AG04450 (cell line): ENCODE data around the gene DLEU7. TPM values are rescaled to one million over a fixed set of nuclear protein-coding genes. Genes with fewer than 3 reads are reported as not detected.

Experiments
- CTCF ChIA-PET: fragments of 300-600, 350-600 bp; formaldehyde crosslinking; extraction: SDS; loops from one replicate; lab custom pipeline; 2022; ENCODE audit warnings: antibody characterized with exemption, inconsistent platforms; lab: Charles Lee
- POLR2A ChIA-PET: fragments of 350-600 bp; formaldehyde crosslinking; extraction: SDS; loops from one replicate; lab custom pipeline; 2021; ENCODE audit warnings: antibody characterized with exemption, inconsistent platforms; lab: Yijun Ruan, JAX
- DNase-seq: peaks from one replicate; pipeline ENCODE4 v3.0.0-alpha.2; 2011; ENCODE audit warnings: low read depth, low spot score
- H3K27ac ChIP-seq: one replicate; pipeline ENCODE4 v1.5.1; 2012; ENCODE audit warnings: low read depth, low read length, control low read depth
- H3K27me3 ChIP-seq: one replicate; pipeline ENCODE4 v1.6.0; 2012; ENCODE audit warnings: low read length; ENCODE audit not compliant: control insufficient read depth, insufficient read depth
- H3K4me3 ChIP-seq: 2 replicates; pipeline ENCODE4 v1.5.1; 2011; ENCODE audit warnings: mild to moderate bottlenecking, low read depth, low read length, control low read depth
- H3K9me3 ChIP-seq: 2 replicates; pipeline ENCODE4 v1.5.1; 2012; ENCODE audit warnings: low read length; ENCODE audit not compliant: control insufficient read depth, insufficient read depth
- CTCF ChIP-seq: IDR thresholded peaks from 2 replicates; pipeline ENCODE4 v1.5.1; 2011; ENCODE audit warnings: low read depth, low read length, control low read depth, inconsistent platforms
- polyA minus RNA-seq: library from RNA; depleted of rRNA, polyadenylated mRNA; stranded (reverse); fragments of >200 nt; gene quantifications from 2 replicates; pipeline ENCODE4 v1.2.3, GENCODE V29; 2011; rRNA and poly(A)+ RNA removed
- polyA plus RNA-seq: library from polyadenylated mRNA; depleted of rRNA; stranded (reverse); fragments of >200 nt; gene quantifications from 2 replicates; pipeline ENCODE4 v1.2.3, GENCODE V29; 2011; rRNA removed

DLEU7 gene
- polyA plus RNA-seq (not detected in 2 replicates), polyA minus RNA-seq (not detected in 2 replicates)

- Histone ChIP-seq H3K27ac (no peak within 1 kb of the TSS), H3K27me3 (peaks cover 25% of the 10 kb centered on the region), H3K9me3 (no peaks in the 10 kb centered on the region; the same call in 1 of the 2 replicates), H3K4me3 (no peak within 1 kb of the TSS)
- no peak for DNase-seq
- ChIA-PET POLR2A (no interaction called here), CTCF (no interaction called here)
- TF ChIP-seq CTCF = no peak
These were observed at the start of gene DLEU7 for GRCh38 chr13:50843257-50844083. Gene DLEU7, minus strand, starts transcription at chr13:50843692. Its CDS starts 46 bp downstream, at chr13:50843646.

GRCh38 chr13:50892210-50892944 is 48.9 kb upstream of the DLEU7 start:
- H3K9me3 ChIP-seq = no peaks in the 10 kb centered on the region
- POLR2A ChIA-PET = no interaction called here
- CTCF ChIA-PET = interaction anchor here (0.9 kb wide), 1 partner anchor 177 kb away, joined by 4 read pairs; no protein-coding TSS in a partner anchor
- H3K27ac ChIP-seq = no peak overlapping the region
- H3K4me3 ChIP-seq = no peak overlapping the region
- DNase-seq = no peak
- TF ChIP-seq CTCF = no peak
- no peaks in the 10 kb centered on the region for H3K27me3 ChIP-seq

GRCh38 chr13:50891206-50891605 is 47.7 kb upstream of the DLEU7 start:
- TF ChIP-seq CTCF = no peak
- CTCF ChIA-PET = interaction anchor here (0.9 kb wide), 1 partner anchor 178 kb away, joined by 4 read pairs; no protein-coding TSS in a partner anchor
- no peak overlapping the region for H3K4me3 ChIP-seq
- no peaks in the 10 kb centered on the region for H3K9me3 ChIP-seq
- no peaks in the 10 kb centered on the region for H3K27me3 ChIP-seq
- POLR2A ChIA-PET = no interaction called here
- DNase-seq = no peak
- H3K27ac ChIP-seq = no peak overlapping the region

- Histone ChIP-seq H3K27me3 (no peaks in the 10 kb centered on the region), H3K4me3 (no peak overlapping the region), H3K27ac (no peak overlapping the region), H3K9me3 (no peaks in the 10 kb centered on the region)
- POLR2A ChIA-PET = no interaction called here
- no peak for DNase-seq
- no peak for TF ChIP-seq CTCF
- CTCF ChIA-PET = no interaction called here
These were observed 45.8 kb upstream of the DLEU7 start for GRCh38 chr13:50889317-50889716.
